GM23338 (cell line): ENCODE measurements around the gene PFKFB3. TPM values are rescaled to one million over a fixed set of nuclear protein-coding genes. Genes with fewer than 3 reads are reported as not detected.

Source experiments
- ATAC-seq: fragments of 200-7000 bp; cut with Tn5 transposase; 3 replicates; pipeline ENCODE4 v1.9.1; 2020
- DNase-seq: peaks from one replicate; pipeline ENCODE4 v3.0.0-alpha.2; 2015; ENCODE audit warnings: low spot score
- H2AFZ ChIP-seq: fragments of 200-600 bp; sonication (generic); 2 replicates; pipeline ENCODE4 v1.8.0; 2016; ENCODE audit warnings: antibody characterized with exemption, mild to moderate bottlenecking, moderate library complexity
- H3F3A ChIP-seq: fragments of 200-600 bp; sonication (generic); replicated peaks from 2 replicates; pipeline ENCODE4 v1.8.0; 2017; ENCODE audit warnings: antibody characterized with exemption, mixed run types, low read depth
- H3K27ac ChIP-seq: fragments of 200-600 bp; sonication (generic); 2 replicates; pipeline ENCODE4 v1.6.1; 2016; ENCODE audit warnings: low read depth
- H3K27me3 ChIP-seq: fragments of 200-600 bp; sonication (generic); 2 replicates; pipeline ENCODE4 v1.8.0; 2016; ENCODE audit warnings: mild to moderate bottlenecking, mixed run types, moderate library complexity; ENCODE audit not compliant: insufficient read depth
- H3K36me3 ChIP-seq: fragments of 200-600 bp; sonication (generic); 2 replicates; pipeline ENCODE4 v1.8.0; 2016; ENCODE audit warnings: mild to moderate bottlenecking; ENCODE audit not compliant: insufficient read depth
- H3K4me1 ChIP-seq: fragments of 200-600 bp; sonication (generic); 2 replicates; pipeline ENCODE4 v1.8.0; 2016; ENCODE audit warnings: mild to moderate bottlenecking, moderate library complexity; ENCODE audit not compliant: insufficient read depth
- H3K4me2 ChIP-seq: fragments of 200-600 bp; sonication (generic); 2 replicates; pipeline ENCODE4 v1.7.1; 2017; ENCODE audit warnings: mixed run types
- H3K4me3 ChIP-seq: fragments of 200-600 bp; sonication (generic); 2 replicates; pipeline ENCODE4 v1.6.1; 2016; ENCODE audit warnings: mixed run types
- H3K79me2 ChIP-seq: fragments of 200-600 bp; sonication (generic); replicated peaks from 2 replicates; pipeline ENCODE4 v1.8.0; 2017; ENCODE audit warnings: mild to moderate bottlenecking; ENCODE audit not compliant: insufficient read depth
- H3K9me2 ChIP-seq: fragments of 200-600 bp; sonication (generic); 2 replicates; pipeline ENCODE4 v1.8.0; 2017; ENCODE audit not compliant: insufficient read depth
- H4K20me1 ChIP-seq: fragments of 200-600 bp; sonication (generic); replicated peaks from 2 replicates; pipeline ENCODE4 v1.8.0; 2017; ENCODE audit warnings: mild to moderate bottlenecking; ENCODE audit not compliant: insufficient read depth
- H3K27ac Mint-ChIP-seq: 2 replicates; pipeline ENCODE4 v1.8.0; 2020; ENCODE audit warnings: inconsistent platforms, mild to moderate bottlenecking, moderate library complexity, mixed read lengths
- H3K27me3 Mint-ChIP-seq: 3 replicates; pipeline ENCODE4 v1.8.0; 2022; ENCODE audit warnings: low read depth, mild to moderate bottlenecking, moderate library complexity, mixed read lengths, inconsistent platforms; ENCODE audit not compliant: insufficient read depth, poor library complexity
- H3K36me3 Mint-ChIP-seq: 3 replicates; pipeline ENCODE4 v1.8.0; 2021; ENCODE audit warnings: low read depth, mild to moderate bottlenecking, inconsistent platforms, moderate library complexity, mixed read lengths
- H3K4me1 Mint-ChIP-seq: 3 replicates; pipeline ENCODE4 v1.8.0; 2020; ENCODE audit warnings: mild to moderate bottlenecking, inconsistent platforms, mixed read lengths
- H3K4me3 Mint-ChIP-seq: 3 replicates; pipeline ENCODE4 v1.8.0; 2021; ENCODE audit warnings: moderate library complexity, mild to moderate bottlenecking, inconsistent platforms, mixed read lengths
- H3K9me3 Mint-ChIP-seq: 3 replicates; pipeline ENCODE4 v1.8.0; 2020; ENCODE audit warnings: moderate library complexity, mild to moderate bottlenecking, inconsistent platforms, mixed read lengths
- CREB1 ChIP-seq: fragments of 250-450 bp; sonication (Bioruptor Pico); IDR thresholded peaks from 2 replicates; pipeline ENCODE4 v1.5.0; 2020; ENCODE audit warnings: low read depth, mild to moderate bottlenecking, moderate library complexity
- CTCF ChIP-seq, 2 experiments: fragments of 200-600 bp in 1 of 2; sonication (generic) in 1 of 2; conservative IDR thresholded peaks; 2 replicates each; pipeline versions ENCODE4 v1.5.1 to v1.6.1; 2016 to 2017; ENCODE audit warnings: antibody characterized with exemption in 2 of 2, low read depth in 2 of 2, mild to moderate bottlenecking in 2 of 2, moderate library complexity in 1 of 2
- ETS1 ChIP-seq: IDR thresholded peaks from 2 replicates; pipeline ENCODE4 v1.6.1; 2016; ENCODE audit warnings: antibody characterized with exemption
- EZH2 ChIP-seq: fragments of 200-600 bp; sonication (generic); IDR thresholded peaks from one replicate; pipeline ENCODE4 v1.8.0; 2017; ENCODE audit warnings: antibody characterized with exemption, mild to moderate bottlenecking, low read depth; ENCODE audit not compliant: unreplicated experiment
- EZH2phosphoT487 ChIP-seq: fragments of 200-600 bp; sonication (generic); IDR thresholded peaks from one replicate; pipeline ENCODE4 v1.8.1; 2018; ENCODE audit warnings: antibody characterized with exemption; ENCODE audit not compliant: unreplicated experiment
- NANOG ChIP-seq: IDR thresholded peaks from 2 replicates; pipeline ENCODE4 v1.6.1; 2016; ENCODE audit warnings: antibody characterized with exemption, borderline replicate concordance
- POLR2AphosphoS5 ChIP-seq: IDR thresholded peaks from 2 replicates; pipeline ENCODE4 v1.6.1; 2016; ENCODE audit warnings: antibody characterized with exemption, low read depth
- polyA plus RNA-seq: library from polyadenylated mRNA; unstranded; fragments of >200 nt; fragmentation: Nextera tagmentation; extraction: Ambion mirVana; gene quantifications from 2 replicates; pipeline ENCODE4 v1.2.1, GENCODE V29; 2016
- total RNA-seq: library from RNA; depleted of rRNA; stranded (reverse); fragments of >200 nt; shearing (Covaris generic); gene quantifications from 2 replicates; pipeline ENCODE4 v1.2.3, GENCODE V29; 2014
- TF ChIP-seq, protein P1 (sequence below): fragments of 250-450 bp; sonication (Bioruptor Pico); IDR thresholded peaks from 2 replicates; pipeline ENCODE4 v1.5.0; 2020; ENCODE audit warnings: mild to moderate bottlenecking, moderate library complexity

Gene PFKFB3
- total and polyA plus RNA-seq, 2 experiments from 2014 or later, result 9.5 to 26.8 TPM

- no peak for TF ChIP-seq CREB1
- TF ChIP-seq, protein P1, sequence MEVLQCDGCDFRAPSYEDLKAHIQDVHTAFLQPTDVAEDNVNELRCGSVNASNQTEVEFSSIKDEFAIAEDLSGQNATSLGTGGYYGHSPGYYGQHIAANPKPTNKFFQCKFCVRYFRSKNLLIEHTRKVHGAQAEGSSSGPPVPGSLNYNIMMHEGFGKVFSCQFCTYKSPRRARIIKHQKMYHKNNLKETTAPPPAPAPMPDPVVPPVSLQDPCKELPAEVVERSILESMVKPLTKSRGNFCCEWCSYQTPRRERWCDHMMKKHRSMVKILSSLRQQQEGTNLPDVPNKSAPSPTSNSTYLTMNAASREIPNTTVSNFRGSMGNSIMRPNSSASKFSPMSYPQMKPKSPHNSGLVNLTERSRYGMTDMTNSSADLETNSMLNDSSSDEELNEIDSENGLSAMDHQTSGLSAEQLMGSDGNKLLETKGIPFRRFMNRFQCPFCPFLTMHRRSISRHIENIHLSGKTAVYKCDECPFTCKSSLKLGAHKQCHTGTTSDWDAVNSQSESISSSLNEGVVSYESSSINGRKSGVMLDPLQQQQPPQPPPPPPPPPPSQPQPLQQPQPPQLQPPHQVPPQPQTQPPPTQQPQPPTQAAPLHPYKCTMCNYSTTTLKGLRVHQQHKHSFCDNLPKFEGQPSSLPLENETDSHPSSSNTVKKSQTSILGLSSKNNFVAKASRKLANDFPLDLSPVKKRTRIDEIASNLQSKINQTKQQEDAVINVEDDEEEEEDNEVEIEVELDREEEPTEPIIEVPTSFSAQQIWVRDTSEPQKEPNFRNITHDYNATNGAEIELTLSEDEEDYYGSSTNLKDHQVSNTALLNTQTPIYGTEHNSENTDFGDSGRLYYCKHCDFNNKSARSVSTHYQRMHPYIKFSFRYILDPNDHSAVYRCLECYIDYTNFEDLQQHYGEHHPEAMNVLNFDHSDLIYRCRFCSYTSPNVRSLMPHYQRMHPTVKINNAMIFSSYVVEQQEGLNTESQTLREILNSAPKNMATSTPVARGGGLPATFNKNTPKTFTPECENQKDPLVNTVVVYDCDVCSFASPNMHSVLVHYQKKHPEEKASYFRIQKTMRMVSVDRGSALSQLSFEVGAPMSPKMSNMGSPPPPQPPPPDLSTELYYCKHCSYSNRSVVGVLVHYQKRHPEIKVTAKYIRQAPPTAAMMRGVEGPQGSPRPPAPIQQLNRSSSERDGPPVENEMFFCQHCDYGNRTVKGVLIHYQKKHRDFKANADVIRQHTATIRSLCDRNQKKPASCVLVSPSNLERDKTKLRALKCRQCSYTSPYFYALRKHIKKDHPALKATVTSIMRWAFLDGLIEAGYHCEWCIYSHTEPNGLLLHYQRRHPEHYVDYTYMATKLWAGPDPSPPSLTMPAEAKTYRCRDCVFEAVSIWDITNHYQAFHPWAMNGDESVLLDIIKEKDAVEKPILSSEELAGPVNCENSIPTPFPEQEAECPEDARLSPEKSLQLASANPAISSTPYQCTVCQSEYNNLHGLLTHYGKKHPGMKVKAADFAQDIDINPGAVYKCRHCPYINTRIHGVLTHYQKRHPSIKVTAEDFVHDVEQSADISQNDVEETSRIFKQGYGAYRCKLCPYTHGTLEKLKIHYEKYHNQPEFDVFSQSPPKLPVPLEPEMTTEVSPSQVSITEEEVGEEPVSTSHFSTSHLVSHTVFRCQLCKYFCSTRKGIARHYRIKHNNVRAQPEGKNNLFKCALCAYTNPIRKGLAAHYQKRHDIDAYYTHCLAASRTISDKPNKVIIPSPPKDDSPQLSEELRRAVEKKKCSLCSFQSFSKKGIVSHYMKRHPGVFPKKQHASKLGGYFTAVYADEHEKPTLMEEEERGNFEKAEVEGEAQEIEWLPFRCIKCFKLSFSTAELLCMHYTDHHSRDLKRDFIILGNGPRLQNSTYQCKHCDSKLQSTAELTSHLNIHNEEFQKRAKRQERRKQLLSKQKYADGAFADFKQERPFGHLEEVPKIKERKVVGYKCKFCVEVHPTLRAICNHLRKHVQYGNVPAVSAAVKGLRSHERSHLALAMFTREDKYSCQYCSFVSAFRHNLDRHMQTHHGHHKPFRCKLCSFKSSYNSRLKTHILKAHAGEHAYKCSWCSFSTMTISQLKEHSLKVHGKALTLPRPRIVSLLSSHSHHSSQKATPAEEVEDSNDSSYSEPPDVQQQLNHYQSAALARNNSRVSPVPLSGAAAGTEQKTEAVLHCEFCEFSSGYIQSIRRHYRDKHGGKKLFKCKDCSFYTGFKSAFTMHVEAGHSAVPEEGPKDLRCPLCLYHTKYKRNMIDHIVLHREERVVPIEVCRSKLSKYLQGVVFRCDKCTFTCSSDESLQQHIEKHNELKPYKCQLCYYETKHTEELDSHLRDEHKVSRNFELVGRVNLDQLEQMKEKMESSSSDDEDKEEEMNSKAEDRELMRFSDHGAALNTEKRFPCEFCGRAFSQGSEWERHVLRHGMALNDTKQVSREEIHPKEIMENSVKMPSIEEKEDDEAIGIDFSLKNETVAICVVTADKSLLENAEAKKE (CRISPR knock-in tag), result no peak
- TF ChIP-seq POLR2AphosphoS5, result no peak
Measured at GRCh38 chr10:6222755-6223154, 20.0 kb downstream of the PFKFB3 start (continued).

DNA sequence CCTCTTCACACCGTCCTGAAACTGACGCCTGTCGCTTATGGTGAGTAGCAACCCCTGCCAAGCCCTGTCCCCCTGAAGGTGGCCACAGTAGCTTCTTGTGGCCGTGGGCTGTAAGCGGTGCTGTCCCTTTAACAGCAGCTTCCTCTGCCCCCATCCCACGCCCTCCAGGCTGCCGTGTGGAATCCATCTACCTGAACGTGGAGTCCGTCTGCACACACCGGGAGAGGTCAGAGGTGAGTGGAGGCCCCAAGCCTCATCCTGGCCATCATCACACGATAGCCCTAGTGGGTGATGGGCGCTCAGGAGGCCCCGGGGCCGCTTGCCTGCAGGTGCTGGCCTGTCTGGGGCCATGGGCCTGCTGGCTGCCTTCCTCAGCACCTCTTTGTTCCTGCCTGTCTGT, 21.2 kb downstream of the PFKFB3 start:
- no peaks in the 10 kb centered on the region; the same call in 2 of the 3 replicates for H3K9me3 Mint-ChIP-seq
- ATAC-seq (no peak), DNase-seq (no peak)
- H3K4me1 ChIP-seq, result no peaks in the 10 kb centered on the region
- no peaks in the 10 kb centered on the region for H3K9me2 ChIP-seq
- no peaks in the 10 kb centered on the region for H3K79me2 ChIP-seq
- H3K4me3 Mint-ChIP-seq, result no peak overlapping the region
- H3K4me1 Mint-ChIP-seq, result no peaks in the 10 kb centered on the region
- H4K20me1 ChIP-seq, result peaks cover 3% of the 10 kb centered on the region; the same call in 1 of the 2 replicates
- no peak overlapping the region for H3K27ac Mint-ChIP-seq
- peaks cover 20% of the 10 kb centered on the region; the same call in 1 of the 2 replicates for H3K36me3 ChIP-seq
- H3K27ac ChIP-seq, result no peak overlapping the region
- peaks cover 78% of the 10 kb centered on the region for H3K36me3 Mint-ChIP-seq
- peaks cover 14% of the 10 kb centered on the region for H3K27me3 Mint-ChIP-seq
- H3K27me3 ChIP-seq, result no peaks in the 10 kb centered on the region
- no peak overlapping the region for H2AFZ ChIP-seq
- no peak overlapping the region for H3K4me2 ChIP-seq
- H3K4me3 ChIP-seq, result no peak overlapping the region
- no peaks in the 10 kb centered on the region for H3F3A ChIP-seq
- TF ChIP-seq EZH2phosphoT487 (no peak), EZH2 (no peak), ETS1 (no peak), NANOG (no peak), CREB1 (no peak), CTCF (conservative IDR thresholded peaks at IDR 0.05; ENCODE audit: low read depth in 2 of 2) (no peak), POLR2AphosphoS5 (no peak)
